Neural cell (in vitro differentiated cells): Measurements from ENCODE around the gene LINC01488. TPM values are rescaled to one million over a fixed set of nuclear protein-coding genes. Genes with fewer than 3 reads are reported as not detected.

Experiments used
- H2AFZ ChIP-seq: fragments of 200-600, 300-800 bp; sonication (generic), shearing (Covaris generic); 2 replicates; pipeline ENCODE4 v1.6.0; 2014; ENCODE audit warnings: low read depth, mild to moderate bottlenecking, antibody characterized with exemption, low read length, moderate library complexity
- H3F3A ChIP-seq: fragments of 200-600 bp; shearing (Covaris generic); 2 replicates; pipeline ENCODE4 v1.6.1; 2016; ENCODE audit warnings: mild to moderate bottlenecking, moderate library complexity, mixed read lengths, antibody characterized with exemption, low read length; ENCODE audit not compliant: insufficient read depth, poor library complexity, severe bottlenecking
- H3K27ac ChIP-seq: fragments of 200-600, 300-800 bp; sonication (generic), shearing (Covaris generic); 2 replicates; pipeline ENCODE4 v1.5.1; 2014; ENCODE audit warnings: mild to moderate bottlenecking, low read length, moderate library complexity
- H3K27me3 ChIP-seq: fragments of 300-800, 200-600 bp; sonication (generic), shearing (Covaris generic); 2 replicates; pipeline ENCODE4 v1.6.0; 2014; ENCODE audit warnings: mild to moderate bottlenecking, low read depth, low read length, moderate library complexity; ENCODE audit not compliant: insufficient read depth
- H3K36me3 ChIP-seq: fragments of 300-800, 200-600 bp; sonication (generic), shearing (Covaris generic); 2 replicates; pipeline ENCODE4 v1.5.1; 2014; ENCODE audit warnings: mild to moderate bottlenecking, antibody characterized with exemption, low read length, moderate library complexity; ENCODE audit not compliant: insufficient read depth
- H3K4me2 ChIP-seq: fragments of 300-800, 200-600 bp; sonication (generic), shearing (Covaris generic); 2 replicates; pipeline ENCODE4 v1.6.0; 2014; ENCODE audit warnings: mild to moderate bottlenecking, low read length
- H3K4me3 ChIP-seq: fragments of 300-800, 200-600 bp; sonication (generic), shearing (Covaris generic); 2 replicates; pipeline ENCODE4 v1.5.1; 2014; ENCODE audit warnings: mild to moderate bottlenecking, low read length, moderate library complexity
- H3K79me2 ChIP-seq: fragments of 200-600 bp; shearing (Covaris generic); replicated peaks from 2 replicates; pipeline ENCODE4 v1.6.0; 2014; ENCODE audit warnings: mild to moderate bottlenecking, low read length, moderate library complexity; ENCODE audit not compliant: insufficient read depth
- H3K9ac ChIP-seq: fragments of 300-800, 200-600 bp; sonication (generic), shearing (Covaris generic); 2 replicates; pipeline ENCODE4 v1.6.1; 2016; ENCODE audit warnings: mild to moderate bottlenecking, low read length, mixed read lengths
- H3K9me2 ChIP-seq: fragments of 200-600 bp; shearing (Covaris generic); 2 replicates; pipeline ENCODE4 v1.6.1; 2016; ENCODE audit warnings: mild to moderate bottlenecking, low read length, mixed read lengths; ENCODE audit not compliant: insufficient read depth
- H3K9me3 ChIP-seq: fragments of 200-600, 300-800 bp; sonication (generic), shearing (Covaris generic); 2 replicates; pipeline ENCODE4 v1.6.1; 2016; ENCODE audit warnings: mild to moderate bottlenecking, mixed run types, low read length, moderate library complexity, mixed read lengths
- H4K20me1 ChIP-seq: fragments of 200-600 bp; shearing (Covaris generic); 2 replicates; pipeline ENCODE4 v1.6.1; 2016; ENCODE audit warnings: mild to moderate bottlenecking, mixed run types; ENCODE audit not compliant: insufficient read depth
- CTCF ChIP-seq: fragments of 450-650 bp; IDR thresholded peaks from 2 replicates; pipeline ENCODE4 v1.5.1; 2014; ENCODE audit warnings: antibody characterized with exemption, mild to moderate bottlenecking, moderate library complexity; ENCODE audit not compliant: poor library complexity, severe bottlenecking
- EP300 ChIP-seq: fragments of 450-650 bp; conservative IDR thresholded peaks from 2 replicates; pipeline ENCODE4 v1.6.1; 2014; ENCODE audit warnings: antibody characterized with exemption, mild to moderate bottlenecking, moderate library complexity; ENCODE audit not compliant: poor library complexity, severe bottlenecking
- EZH2 ChIP-seq: fragments of 200-600, 300-800 bp; shearing (Covaris generic), sonication (generic); IDR thresholded peaks from 2 replicates; pipeline ENCODE4 v1.6.1; 2014; ENCODE audit warnings: antibody characterized with exemption, low read length, borderline replicate concordance, mild to moderate bottlenecking; ENCODE audit not compliant: insufficient read depth, poor library complexity, severe bottlenecking
- MXI1 ChIP-seq: fragments of 450-650 bp; conservative IDR thresholded peaks from 2 replicates; pipeline ENCODE4 v1.6.1; 2014; ENCODE audit warnings: antibody characterized with exemption, mild to moderate bottlenecking; ENCODE audit not compliant: poor library complexity, severe bottlenecking
- POLR2AphosphoS5 ChIP-seq: IDR thresholded peaks from 2 replicates; pipeline ENCODE4 v1.6.1; 2012
- RAD21 ChIP-seq: fragments of 450-650 bp; conservative IDR thresholded peaks from 2 replicates; pipeline ENCODE4 v1.6.1; 2014; ENCODE audit warnings: antibody characterized with exemption, mild to moderate bottlenecking, moderate library complexity
- REST ChIP-seq: IDR thresholded peaks from 2 replicates; pipeline ENCODE4 v1.6.1; 2012; ENCODE audit warnings: borderline replicate concordance
- SMC3 ChIP-seq: fragments of 450-650 bp; conservative IDR thresholded peaks from 2 replicates; pipeline ENCODE4 v1.6.1; 2014; ENCODE audit warnings: antibody characterized with exemption, mild to moderate bottlenecking, moderate library complexity; ENCODE audit not compliant: poor library complexity
- TAF1 ChIP-seq: IDR thresholded peaks from 2 replicates; pipeline ENCODE4 v1.6.1; 2012; ENCODE audit warnings: low read depth
- polyA plus RNA-seq: library from polyadenylated mRNA; depleted of rRNA; stranded (reverse); fragments of >200 nt; gene quantifications from 2 replicates; pipeline ENCODE4 v1.2.3, GENCODE V29; 2014

Gene LINC01488
- polyA plus RNA-seq, 1 donor from 2014 or later: not detected

GRCh38 chr11:69437001-69437875 is 44.2 kb upstream of the LINC01488 start:
- Histone ChIP-seq H3K4me2 (no peak overlapping the region), H4K20me1 (no peaks in the 10 kb centered on the region), H3K9me2 (no peaks in the 10 kb centered on the region), H3K9ac (no peak overlapping the region), H3K27ac (no peak overlapping the region), H3F3A (no peaks in the 10 kb centered on the region), H2AFZ (no peak overlapping the region), H3K36me3 (no peaks in the 10 kb centered on the region), H3K79me2 (no peaks in the 10 kb centered on the region), H3K4me3 (no peak overlapping the region), H3K27me3 (no peaks in the 10 kb centered on the region), H3K9me3 (no peaks in the 10 kb centered on the region)
- TF ChIP-seq SMC3 (no peak), MXI1 (no peak), POLR2AphosphoS5 (no peak), CTCF (no peak), RAD21 (no peak), REST (no peak), TAF1 (no peak), EP300 (no peak), EZH2 (no peak)

- Histone ChIP-seq H3K4me3 (no peak overlapping the region), H3K36me3 (no peaks in the 10 kb centered on the region)
- no peak for TF ChIP-seq REST
- TF ChIP-seq CTCF: no peak
- no peak for TF ChIP-seq TAF1
- TF ChIP-seq POLR2AphosphoS5: no peak
- no peak for TF ChIP-seq EZH2
- TF ChIP-seq EP300: no peak
Observed at GRCh38 chr11:69437876-69438205, 43.6 kb upstream of the LINC01488 start.

More at GRCh38 chr11:69437876-69438205, 43.6 kb upstream of the LINC01488 start:
- Histone ChIP-seq H3K9ac (no peak overlapping the region), H3K9me3 (no peaks in the 10 kb centered on the region), H4K20me1 (no peaks in the 10 kb centered on the region), H3F3A (no peaks in the 10 kb centered on the region), H3K9me2 (no peaks in the 10 kb centered on the region), H2AFZ (no peak overlapping the region), H3K27me3 (no peaks in the 10 kb centered on the region), H3K79me2 (no peaks in the 10 kb centered on the region), H3K4me2 (no peak overlapping the region), H3K27ac (no peak overlapping the region)
